Measurements from ENCODE around the gene INMT. TPM values are rescaled to one million over a fixed set of nuclear protein-coding genes. Genes with fewer than 3 reads are reported as not detected.

INMT gene
- total and polyA plus RNA-seq, 2 of the 8 experiments (the other 6 are each of a cell fraction or from before 2014, with no cell fraction given): 0.60 to 0.94 TPM

GRCh38 chr7:30738026-30738915 is 13.7 kb upstream of the INMT start (continued):
- TF ChIP-seq SP2 (IDR thresholded peaks at IDR 0.05; ENCODE audit: low read length) (no peak), CBX8 (IDR thresholded peaks at IDR 0.05; ENCODE audit: borderline replicate concordance, low read depth, low read length) (no peak), USF2 (IDR thresholded peaks at IDR 0.05; ENCODE audit: low read length) (no peak), SAP30 (IDR thresholded peaks at IDR 0.05; ENCODE audit: insufficient read depth, insufficient replicate concordance, low read length) (no peak), BACH1 (IDR thresholded peaks at IDR 0.05; ENCODE audit: low read length) (no peak), SIN3A (conservative IDR thresholded peaks at IDR 0.05 in 1 of 2, IDR thresholded peaks at IDR 0.05 in 1 of 2; ENCODE audit: low read depth in 1 of 2, low read length in 2 of 2) (no peak), EGR1 (IDR thresholded peaks at IDR 0.05; ENCODE audit: borderline replicate concordance, low read depth, low read length) (no peak)
